ENCODE measurements around the gene CPSF4.

DNA sequence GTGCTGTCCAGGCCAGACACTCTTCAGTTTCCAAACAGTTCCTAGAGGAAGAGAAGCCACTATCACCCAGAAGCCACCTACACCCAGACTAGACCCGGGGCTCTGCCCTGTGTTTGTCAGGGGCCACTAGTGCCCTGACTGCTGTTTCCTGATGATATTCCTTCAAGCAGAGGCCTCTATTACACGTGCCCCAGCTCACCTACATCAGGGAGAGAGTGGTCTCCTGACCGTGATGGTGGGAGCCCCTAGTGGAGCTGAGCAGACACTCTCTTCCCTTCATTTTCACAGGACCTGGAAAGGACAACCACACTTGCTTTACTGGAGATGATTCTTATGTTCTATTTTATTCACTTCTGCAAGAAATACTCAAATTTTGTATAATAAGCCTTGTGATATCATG, 52.1 kb downstream of the CPSF4 start:
- TF ChIP-seq POLR2A (IDR thresholded peaks at IDR 0.05): no peak
- TF ChIP-seq, protein P1, sequence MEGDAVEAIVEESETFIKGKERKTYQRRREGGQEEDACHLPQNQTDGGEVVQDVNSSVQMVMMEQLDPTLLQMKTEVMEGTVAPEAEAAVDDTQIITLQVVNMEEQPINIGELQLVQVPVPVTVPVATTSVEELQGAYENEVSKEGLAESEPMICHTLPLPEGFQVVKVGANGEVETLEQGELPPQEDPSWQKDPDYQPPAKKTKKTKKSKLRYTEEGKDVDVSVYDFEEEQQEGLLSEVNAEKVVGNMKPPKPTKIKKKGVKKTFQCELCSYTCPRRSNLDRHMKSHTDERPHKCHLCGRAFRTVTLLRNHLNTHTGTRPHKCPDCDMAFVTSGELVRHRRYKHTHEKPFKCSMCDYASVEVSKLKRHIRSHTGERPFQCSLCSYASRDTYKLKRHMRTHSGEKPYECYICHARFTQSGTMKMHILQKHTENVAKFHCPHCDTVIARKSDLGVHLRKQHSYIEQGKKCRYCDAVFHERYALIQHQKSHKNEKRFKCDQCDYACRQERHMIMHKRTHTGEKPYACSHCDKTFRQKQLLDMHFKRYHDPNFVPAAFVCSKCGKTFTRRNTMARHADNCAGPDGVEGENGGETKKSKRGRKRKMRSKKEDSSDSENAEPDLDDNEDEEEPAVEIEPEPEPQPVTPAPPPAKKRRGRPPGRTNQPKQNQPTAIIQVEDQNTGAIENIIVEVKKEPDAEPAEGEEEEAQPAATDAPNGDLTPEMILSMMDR (IDR thresholded peaks at IDR 0.05): no peak
